ENCODE data around the gene DENND4B. TPM values are rescaled to one million over a fixed set of nuclear protein-coding genes. Genes with fewer than 3 reads are reported as not detected.

DENND4B gene
- total and polyA plus RNA-seq, 9 of the 15 experiments (the other 6 are each of a cell fraction or from before 2014, with no cell fraction given), result 9.5 to 80.5 (median 23.1) TPM

GRCh38 chr1:153967107-153967999 lies 20.8 kb upstream of the DENND4B start, which contains the start of gene CREB3L4 (continued):
- TF ChIP-seq ZFP30 (CRISPR knock-in tag; IDR thresholded peaks at IDR 0.05; ENCODE audit: borderline replicate concordance) (no peak), FIP1L1 (IDR thresholded peaks at IDR 0.05; ENCODE audit: low read depth, low read length, poor library complexity, severe bottlenecking) (peak; percentile 22), ZFP36 (IDR thresholded peaks at IDR 0.05; ENCODE audit: low read depth, low read length, partially characterized antibody) (no peak), DMBX1 (CRISPR knock-in tag; IDR thresholded peaks at IDR 0.05; ENCODE audit: borderline replicate concordance) (no peak), SRSF7 (optimal IDR thresholded peaks at IDR 0.05; ENCODE audit: low read depth, low read length) (no peak), VEZF1 (CRISPR knock-in tag; IDR thresholded peaks at IDR 0.05) (peak; percentile 84), MYC (IDR thresholded peaks at IDR 0.05; ENCODE audit: low read depth, low read length) (peak; percentile 86), MYC (CRISPR knock-in tag; IDR thresholded peaks at IDR 0.05; ENCODE audit: borderline replicate concordance, low read depth) (peak; percentile 59; the same call in 1 of the 2 replicates)
- TF ChIP-seq, protein P1, sequence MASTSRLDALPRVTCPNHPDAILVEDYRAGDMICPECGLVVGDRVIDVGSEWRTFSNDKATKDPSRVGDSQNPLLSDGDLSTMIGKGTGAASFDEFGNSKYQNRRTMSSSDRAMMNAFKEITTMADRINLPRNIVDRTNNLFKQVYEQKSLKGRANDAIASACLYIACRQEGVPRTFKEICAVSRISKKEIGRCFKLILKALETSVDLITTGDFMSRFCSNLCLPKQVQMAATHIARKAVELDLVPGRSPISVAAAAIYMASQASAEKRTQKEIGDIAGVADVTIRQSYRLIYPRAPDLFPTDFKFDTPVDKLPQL (IDR thresholded peaks at IDR 0.05; ENCODE audit: extremely low read depth, insufficient read length), result peak; percentile 72
- TF ChIP-seq, protein P2, sequence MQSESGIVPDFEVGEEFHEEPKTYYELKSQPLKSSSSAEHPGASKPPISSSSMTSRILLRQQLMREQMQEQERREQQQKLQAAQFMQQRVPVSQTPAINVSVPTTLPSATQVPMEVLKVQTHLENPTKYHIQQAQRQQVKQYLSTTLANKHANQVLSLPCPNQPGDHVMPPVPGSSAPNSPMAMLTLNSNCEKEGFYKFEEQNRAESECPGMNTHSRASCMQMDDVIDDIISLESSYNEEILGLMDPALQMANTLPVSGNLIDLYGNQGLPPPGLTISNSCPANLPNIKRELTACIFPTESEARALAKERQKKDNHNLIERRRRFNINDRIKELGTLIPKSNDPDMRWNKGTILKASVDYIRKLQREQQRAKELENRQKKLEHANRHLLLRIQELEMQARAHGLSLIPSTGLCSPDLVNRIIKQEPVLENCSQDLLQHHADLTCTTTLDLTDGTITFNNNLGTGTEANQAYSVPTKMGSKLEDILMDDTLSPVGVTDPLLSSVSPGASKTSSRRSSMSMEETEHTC (IDR thresholded peaks at IDR 0.05), result peak; percentile 44; the same call in 1 of the 2 replicates

Data from K562 (cell line).